Nephron progenitor cell (in vitro differentiated cells): Measurements from ENCODE around the gene USE1.
A peak's percentile ranks its signal among the peaks of the same experiment; 100 is the strongest.

Experiments
- DNase-seq: peaks from one replicate; pipeline ENCODE4 v3.0.0; 2021
- H3K27ac Mint-ChIP-seq: 2 replicates; pipeline ENCODE4 v1.8.0; 2021; ENCODE audit warnings: mild to moderate bottlenecking, moderate library complexity, mixed read lengths
- H3K27me3 Mint-ChIP-seq: 2 replicates; pipeline ENCODE4 v1.8.0; 2021; ENCODE audit warnings: mild to moderate bottlenecking, low read depth, mixed read lengths; ENCODE audit not compliant: poor library complexity
- H3K36me3 Mint-ChIP-seq: 2 replicates; pipeline ENCODE4 v1.8.0; 2021; ENCODE audit warnings: low read depth, mixed read lengths
- H3K4me1 Mint-ChIP-seq: 2 replicates; pipeline ENCODE4 v1.8.0; 2021; ENCODE audit warnings: mixed read lengths
- H3K4me3 Mint-ChIP-seq: 2 replicates; pipeline ENCODE4 v1.8.0; 2021; ENCODE audit warnings: mild to moderate bottlenecking, moderate library complexity, mixed read lengths
- H3K9me3 Mint-ChIP-seq: 2 replicates; pipeline ENCODE4 v1.8.0; 2021; ENCODE audit warnings: mild to moderate bottlenecking, moderate library complexity, mixed read lengths
- TF ChIP-seq, protein P1 (sequence below): fragments of 200-600 bp; sonication (generic); IDR thresholded peaks from 2 replicates; pipeline ENCODE4 v1.5.0; 2021; ENCODE audit warnings: antibody characterized with exemption

The USE1 gene

DNA sequence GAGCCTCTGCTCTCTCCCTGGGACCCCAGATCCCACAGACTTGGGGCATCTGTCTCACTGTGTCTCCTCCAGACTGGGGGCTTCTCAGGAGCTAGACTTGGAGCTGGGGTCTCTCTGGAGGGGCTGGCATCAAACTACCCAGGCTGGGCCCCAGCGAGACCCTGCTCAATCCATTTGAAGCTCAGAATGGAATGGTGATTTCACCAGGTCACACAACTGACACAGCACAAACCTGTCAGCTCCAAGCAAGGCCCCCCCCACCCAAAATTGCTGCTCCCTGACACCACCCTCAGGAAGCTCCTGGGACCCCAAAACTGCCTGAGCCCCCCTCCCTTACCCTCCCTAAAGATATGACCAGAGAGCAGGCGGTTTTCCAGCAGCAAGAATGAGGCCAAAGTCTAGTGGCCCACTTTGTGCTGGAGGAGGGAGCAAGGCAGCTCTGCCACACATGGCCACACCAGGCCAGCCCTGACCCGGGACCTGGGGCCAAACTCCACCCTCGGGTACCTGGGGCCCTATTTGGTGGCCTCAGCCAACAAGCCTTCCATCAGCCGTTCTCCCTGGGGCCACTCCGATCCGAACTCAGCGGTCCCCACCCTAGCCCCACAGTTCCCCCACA is 28.2 kb downstream of the USE1 start:
- peak overlapping the region; percentile 95 for H3K27ac Mint-ChIP-seq
- DNase-seq = no peak
- peaks cover 10% of the 10 kb centered on the region for H3K36me3 Mint-ChIP-seq

DNA sequence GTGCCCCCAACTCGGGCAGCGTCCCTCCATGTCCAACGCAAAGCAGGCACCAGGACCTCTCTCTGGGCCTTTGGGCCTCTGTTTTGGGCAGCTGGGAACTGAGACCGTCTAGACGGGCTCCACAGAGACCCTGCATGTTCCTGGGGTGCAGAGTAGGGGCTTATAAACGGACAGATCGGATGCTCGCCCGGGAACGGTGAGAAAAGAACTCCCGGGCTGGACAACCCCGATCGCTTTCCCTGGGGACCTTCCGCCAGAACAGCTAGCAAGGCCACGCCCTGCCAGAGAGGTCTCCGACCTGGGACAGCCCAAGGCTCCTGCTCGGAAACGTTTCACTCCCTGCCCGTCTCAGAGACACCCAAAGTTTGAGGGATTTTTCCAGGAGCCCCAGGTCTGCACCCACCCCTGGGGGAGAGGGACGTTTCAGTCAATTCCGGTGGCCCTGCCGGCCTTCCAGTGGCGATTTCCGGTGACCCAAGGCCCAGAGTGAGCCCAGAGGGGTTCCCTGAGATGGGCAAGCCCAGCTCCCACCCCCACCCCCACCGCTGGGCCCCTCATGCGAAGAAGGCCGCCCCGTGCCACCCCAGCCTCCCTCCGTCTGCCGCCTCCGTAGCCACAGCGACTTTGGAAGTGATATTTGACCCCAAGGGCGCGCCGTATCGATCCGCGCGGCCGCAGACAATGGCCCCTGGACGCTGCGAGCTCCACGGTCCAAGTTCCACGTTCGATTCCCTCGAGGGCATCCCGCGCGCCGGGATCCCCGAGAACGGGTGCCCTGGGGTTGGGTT is 28.9 kb downstream of the USE1 start:
- Mint-ChIP-seq H3K27me3 (no peaks in the 10 kb centered on the region), H3K4me3 (peak overlapping the region; percentile 92), H3K9me3 (no peaks in the 10 kb centered on the region), H3K36me3 (peaks cover 6% of the 10 kb centered on the region), H3K4me1 (peaks cover 71% of the 10 kb centered on the region), H3K27ac (peak overlapping the region; percentile 89)
- TF ChIP-seq, protein P1, sequence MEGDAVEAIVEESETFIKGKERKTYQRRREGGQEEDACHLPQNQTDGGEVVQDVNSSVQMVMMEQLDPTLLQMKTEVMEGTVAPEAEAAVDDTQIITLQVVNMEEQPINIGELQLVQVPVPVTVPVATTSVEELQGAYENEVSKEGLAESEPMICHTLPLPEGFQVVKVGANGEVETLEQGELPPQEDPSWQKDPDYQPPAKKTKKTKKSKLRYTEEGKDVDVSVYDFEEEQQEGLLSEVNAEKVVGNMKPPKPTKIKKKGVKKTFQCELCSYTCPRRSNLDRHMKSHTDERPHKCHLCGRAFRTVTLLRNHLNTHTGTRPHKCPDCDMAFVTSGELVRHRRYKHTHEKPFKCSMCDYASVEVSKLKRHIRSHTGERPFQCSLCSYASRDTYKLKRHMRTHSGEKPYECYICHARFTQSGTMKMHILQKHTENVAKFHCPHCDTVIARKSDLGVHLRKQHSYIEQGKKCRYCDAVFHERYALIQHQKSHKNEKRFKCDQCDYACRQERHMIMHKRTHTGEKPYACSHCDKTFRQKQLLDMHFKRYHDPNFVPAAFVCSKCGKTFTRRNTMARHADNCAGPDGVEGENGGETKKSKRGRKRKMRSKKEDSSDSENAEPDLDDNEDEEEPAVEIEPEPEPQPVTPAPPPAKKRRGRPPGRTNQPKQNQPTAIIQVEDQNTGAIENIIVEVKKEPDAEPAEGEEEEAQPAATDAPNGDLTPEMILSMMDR = no peak
- peak; percentile 70 for DNase-seq

More for the DNA sequence above, 28.2 kb downstream of the USE1 start:
- H3K27me3 Mint-ChIP-seq = no peaks in the 10 kb centered on the region
- H3K4me1 Mint-ChIP-seq = peaks cover 66% of the 10 kb centered on the region
- no peaks in the 10 kb centered on the region for H3K9me3 Mint-ChIP-seq
- TF ChIP-seq, protein P1 = no peak
- peak overlapping the region; percentile 92 for H3K4me3 Mint-ChIP-seq

DNA sequence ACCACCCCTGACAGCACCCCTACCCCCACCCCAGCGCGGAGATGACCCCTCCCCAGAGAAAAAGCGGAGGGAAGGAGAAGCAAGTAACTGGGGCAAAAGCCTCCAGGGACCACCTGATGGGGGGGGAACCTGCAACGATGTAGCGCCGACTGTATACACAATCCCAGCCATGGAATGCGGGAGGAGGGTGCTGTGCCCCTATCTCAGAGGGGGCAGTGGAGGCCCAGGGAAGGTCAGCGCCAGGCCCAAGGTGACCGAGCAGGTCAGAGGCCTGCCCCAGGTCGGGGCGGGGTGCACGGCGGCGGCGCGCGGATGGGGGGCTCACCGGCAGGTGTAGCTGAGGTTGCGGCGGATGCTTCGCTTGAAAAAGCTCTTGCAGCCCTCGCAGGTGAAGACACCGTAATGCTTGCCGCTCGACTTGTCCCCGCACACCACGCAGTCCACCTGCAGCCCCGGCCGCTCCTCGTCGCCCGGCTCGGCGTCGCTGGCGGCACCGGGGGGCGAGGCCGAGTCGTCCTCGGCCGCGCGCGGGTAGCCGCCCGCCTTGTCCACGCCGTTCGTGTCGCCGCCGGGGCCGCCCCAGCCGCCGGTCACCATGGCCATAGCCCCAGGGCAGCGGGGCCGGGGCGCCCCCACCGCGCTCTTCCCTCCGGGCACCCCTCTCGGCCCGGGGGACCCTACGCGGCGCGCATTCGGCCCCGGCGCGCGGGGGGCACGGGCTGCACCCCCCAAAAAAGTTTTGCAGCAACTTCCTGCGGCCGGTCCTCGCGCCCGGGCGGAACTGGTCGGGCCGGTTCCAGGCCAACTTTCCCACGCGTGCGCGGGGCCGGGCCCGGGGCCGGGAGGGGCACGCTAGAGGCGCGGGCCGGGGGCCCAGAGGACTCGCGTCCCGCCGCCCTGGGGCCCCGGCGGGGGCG is 29.7 kb downstream of the USE1 start:
- Mint-ChIP-seq H3K36me3 (peaks cover 6% of the 10 kb centered on the region), H3K4me1 (peaks cover 76% of the 10 kb centered on the region), H3K9me3 (no peaks in the 10 kb centered on the region), H3K27me3 (no peaks in the 10 kb centered on the region), H3K4me3 (peak overlapping the region; percentile 92), H3K27ac (peak overlapping the region; percentile 89)
- no peak for DNase-seq
- TF ChIP-seq, protein P1 = no peak

DNA sequence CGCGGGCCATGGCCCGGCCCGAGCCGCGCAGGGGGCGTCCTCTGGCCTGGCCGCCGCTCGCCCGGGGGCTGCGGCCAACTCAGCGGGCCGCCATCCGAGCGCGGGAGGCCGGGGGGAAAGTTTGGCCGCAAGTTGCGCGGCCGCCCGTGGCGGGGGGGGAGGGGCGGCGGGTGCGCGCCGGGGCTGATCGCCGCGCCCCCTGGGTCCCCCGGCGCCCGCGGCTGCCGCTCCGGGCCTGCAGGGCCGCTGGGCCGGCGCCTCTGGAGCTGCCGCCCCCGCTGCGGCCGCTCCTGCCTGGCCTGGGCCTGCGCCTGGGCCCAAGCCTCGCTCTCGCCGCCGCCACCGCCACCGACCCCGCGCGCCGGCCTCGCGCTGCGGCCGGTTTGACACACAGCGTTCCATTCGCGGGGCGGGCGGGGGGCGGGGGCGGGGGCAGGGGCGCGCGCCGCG is 30.4 kb downstream of the USE1 start, which contains the start of gene NR2F6:
TSS of gene NR2F6 (minus strand) at position 385 of the 450 bp plus-strand sequence. CDS start 699 bp downstream, outside the sequence.
- H3K4me1 Mint-ChIP-seq = peaks cover 70% of the 10 kb centered on the region
- no peak for DNase-seq
- H3K4me3 Mint-ChIP-seq = peak within 1 kb of the TSS; percentile 92
- H3K36me3 Mint-ChIP-seq = peaks cover 5% of the 10 kb centered on the region
- TF ChIP-seq, protein P1 = no peak
- H3K9me3 Mint-ChIP-seq = no peaks in the 10 kb centered on the region
- H3K27ac Mint-ChIP-seq = peak within 1 kb of the TSS; percentile 99
- H3K27me3 Mint-ChIP-seq = no peaks in the 10 kb centered on the region

DNA sequence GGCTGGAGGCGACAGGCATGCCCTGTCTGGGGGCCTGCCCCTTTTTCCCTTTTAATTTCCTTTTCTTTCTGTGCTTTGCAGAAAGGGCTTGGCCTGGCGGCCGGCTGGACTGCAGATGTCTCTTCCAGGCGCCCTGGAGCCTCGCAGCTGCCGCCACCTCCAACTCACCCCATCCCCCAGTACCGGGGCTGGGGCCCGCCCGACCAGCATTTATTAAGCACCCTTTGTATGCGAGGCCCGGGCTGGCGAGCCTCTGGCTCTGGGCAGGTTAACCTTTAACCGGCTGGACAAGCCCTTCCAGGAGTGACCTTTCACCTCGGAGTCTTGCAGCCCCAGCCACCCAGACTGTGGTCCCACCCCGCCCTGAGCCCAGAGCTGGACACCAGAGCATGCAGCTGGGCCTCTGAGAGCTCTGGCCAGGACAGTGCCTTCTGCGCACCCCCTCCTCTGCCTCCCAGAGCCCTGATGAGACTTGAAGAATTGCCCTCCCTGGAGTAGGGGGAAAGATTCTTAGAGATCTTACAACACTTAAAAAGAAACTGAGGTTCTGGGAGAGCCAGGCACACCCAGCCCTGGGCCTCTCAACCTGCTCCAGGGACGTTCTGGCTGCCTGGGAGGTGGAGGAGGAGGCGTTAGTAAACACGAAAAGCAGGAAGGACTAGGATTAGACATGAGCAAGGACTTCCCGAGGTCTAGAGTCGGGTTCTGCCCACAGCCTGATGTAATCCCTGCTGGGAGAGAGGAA is 31.7 kb downstream of the USE1 start:
- TF ChIP-seq, protein P1 = no peak
- Mint-ChIP-seq H3K27ac (peak overlapping the region; percentile 99), H3K4me3 (peak overlapping the region; percentile 80), H3K9me3 (no peaks in the 10 kb centered on the region), H3K4me1 (peaks cover 57% of the 10 kb centered on the region), H3K36me3 (no peaks in the 10 kb centered on the region), H3K27me3 (no peaks in the 10 kb centered on the region)
- DNase-seq = peak; percentile 49
